GM18502 (cell line): Measurements from ENCODE around the gene ACVR2B.

Source experiments
- ATAC-seq: cut with Tn5 transposase; IDR thresholded peaks from one replicate; pipeline ENCODE4 v1.9.1; 2021; ENCODE audit warnings: mild to moderate bottlenecking; ENCODE audit not compliant: unreplicated experiment, poor library complexity

ACVR2B gene

DNA sequence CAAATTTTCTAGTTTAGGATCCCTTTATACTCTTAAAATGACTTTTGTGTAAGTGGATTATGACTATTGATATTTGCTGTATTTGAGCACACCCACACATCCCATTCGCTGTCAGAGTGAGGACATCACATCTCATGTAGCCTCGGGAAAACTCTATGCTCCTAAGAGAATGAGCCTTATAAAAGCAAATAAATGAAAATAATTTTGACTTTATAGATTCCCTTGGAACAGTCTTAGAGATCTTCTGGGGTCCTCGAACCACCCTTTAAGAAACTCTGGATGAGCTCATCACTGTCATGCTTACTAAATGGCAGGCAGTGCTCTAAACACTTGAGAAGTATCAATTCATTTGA, 26.4 kb downstream of the ACVR2B start:
- ATAC-seq, result no peak

DNA sequence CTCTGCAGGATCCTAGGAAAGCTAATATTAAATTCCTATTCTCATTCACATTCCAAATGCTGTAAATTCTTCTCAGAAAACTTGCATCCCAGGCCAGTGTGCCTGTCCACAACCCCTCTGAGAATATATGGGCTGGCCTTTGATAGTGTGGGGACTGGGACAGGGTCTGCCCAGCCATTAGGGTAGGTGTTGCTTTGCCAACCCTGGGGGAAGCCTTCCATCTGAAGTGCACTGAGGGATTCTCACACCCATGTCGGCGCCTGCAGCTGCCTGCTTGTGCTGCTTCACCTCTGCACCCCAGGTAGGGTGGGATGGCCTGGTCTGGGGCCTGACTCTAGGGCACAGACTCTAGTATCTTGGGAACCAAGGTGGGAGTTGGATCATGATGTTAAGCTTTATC, 27.2 kb downstream of the ACVR2B start:
- ATAC-seq, result no peak

GRCh38 chr3:38482951-38483350, 29.3 kb downstream of the ACVR2B start:
- no peak for ATAC-seq

DNA sequence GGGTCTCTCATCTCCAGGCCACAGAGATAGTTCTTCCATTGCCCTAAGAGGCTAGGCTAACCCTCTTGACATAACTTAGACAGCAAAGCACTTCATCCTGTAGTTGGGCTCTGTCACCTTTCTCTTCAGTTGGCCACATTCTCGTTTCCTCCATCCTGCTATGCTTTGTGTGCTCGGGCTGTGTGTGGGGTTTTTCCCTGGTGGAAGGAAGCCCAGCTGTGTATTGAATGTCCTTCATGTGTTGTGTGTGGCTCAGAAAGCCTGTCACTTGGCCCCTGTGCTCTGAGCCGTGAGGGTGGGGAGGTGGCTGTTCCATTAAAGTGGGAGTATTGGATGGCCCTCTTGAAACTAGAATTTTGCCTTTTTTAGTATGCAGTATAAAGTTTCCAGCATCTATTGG, 33.6 kb downstream of the ACVR2B start:
- peak; percentile 95 for ATAC-seq

GRCh38 chr3:38488949-38489348, 35.3 kb downstream of the ACVR2B start:
- ATAC-seq, result no peak

DNA sequence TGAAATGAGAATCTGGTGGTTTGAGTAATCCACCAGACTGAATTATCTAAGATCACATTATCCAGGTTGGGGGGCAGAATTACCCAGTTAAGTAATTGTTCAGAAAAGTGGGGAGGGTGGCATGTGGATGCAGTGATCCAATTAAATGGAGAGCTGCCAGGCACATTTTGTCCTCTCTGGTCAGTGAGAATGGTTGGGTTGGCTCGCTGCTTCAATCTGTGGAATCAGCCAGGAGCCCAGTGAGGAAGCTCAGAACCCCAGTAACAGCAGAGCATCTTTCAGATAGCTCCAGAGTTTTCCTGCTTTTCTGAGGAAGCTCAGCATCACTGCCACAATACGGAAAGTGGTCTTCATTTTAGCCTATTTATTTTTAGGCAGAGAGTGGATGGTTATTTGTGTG, 36.1 kb downstream of the ACVR2B start:
- ATAC-seq, result no peak

DNA sequence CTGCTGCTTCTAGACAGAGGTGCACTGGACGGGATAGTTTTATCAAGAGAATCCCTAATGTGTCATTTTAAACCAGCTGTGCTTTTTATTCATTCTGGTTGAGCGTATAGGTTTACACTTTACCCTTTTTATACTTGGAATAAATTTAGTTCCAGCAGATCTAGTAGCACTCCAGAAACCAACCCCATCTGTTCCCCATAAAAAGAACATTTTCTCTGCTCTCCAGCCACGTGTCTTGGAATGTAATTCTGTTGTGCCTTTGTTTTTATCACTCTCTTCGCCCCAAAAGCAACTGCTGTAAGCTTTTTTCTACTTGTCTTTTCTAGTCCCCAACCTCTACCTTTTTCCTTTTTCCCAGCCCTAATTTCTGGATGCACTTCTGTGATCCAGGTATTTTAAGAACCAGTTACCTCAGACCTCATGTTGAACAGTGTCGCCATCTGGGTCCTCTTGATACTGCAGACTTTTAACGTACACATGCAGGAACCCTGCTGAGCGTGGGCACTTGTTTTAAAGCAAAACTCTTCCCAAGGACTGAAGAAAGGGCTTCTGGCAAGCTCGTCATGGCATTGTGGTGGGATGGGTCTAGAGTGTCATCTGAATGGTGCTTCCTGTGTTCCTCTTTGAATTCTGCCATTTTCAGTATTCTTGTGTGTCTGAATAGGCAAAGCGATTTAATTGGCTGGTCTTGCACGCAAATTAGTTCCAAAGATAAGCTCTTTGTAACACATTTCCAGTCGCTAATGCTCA, 36.8 kb downstream of the ACVR2B start:
- ATAC-seq, result no peak

GRCh38 chr3:38491215-38491614, 37.5 kb downstream of the ACVR2B start:
- no peak for ATAC-seq

- no peak for ATAC-seq
Observed at GRCh38 chr3:38493031-38493430, 39.3 kb downstream of the ACVR2B start.

DNA sequence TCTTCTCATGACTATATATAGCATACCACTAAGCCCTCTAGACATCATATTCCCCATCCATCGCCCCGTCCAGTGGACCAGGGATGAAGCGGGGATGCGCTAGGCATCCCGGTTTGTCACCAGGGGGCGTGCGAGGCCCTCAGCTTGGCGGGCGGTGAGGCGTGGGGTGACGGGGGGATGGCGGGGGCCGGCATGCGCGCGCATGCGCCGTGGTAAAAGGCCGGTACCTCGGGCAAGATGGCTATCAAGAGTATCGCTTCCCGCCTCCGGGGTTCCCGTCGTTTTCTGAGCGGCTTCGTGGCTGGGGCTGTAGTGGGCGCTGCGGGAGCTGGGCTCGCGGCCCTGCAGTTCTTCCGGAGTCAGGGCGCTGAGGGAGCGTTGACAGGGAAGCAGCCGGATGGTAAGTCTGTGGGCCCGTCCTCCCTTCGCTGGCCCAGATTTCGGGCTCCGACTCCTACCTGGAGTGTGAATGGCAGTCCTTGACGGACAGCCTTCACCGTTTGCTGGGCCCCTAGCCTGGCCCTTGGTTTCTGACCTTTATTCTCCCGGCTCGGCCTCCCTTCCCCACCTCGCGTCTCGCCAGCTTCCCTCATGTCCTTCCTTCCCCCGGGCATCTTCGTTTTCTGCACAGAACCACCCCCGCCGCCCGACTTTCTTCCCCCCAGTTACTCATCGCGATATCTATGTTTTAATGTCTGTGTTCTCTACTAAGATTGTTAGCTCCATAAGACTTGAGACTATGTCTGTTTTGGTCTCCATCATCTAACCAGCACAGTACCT, 42.6 kb downstream of the ACVR2B start, which contains the start of gene EXOG:
Gene EXOG (plus strand): TSS at position 210 of the 780 bp plus-strand sequence. CDS start 28 bp downstream, at position 238.
- ATAC-seq, result peak; percentile 92

DNA sequence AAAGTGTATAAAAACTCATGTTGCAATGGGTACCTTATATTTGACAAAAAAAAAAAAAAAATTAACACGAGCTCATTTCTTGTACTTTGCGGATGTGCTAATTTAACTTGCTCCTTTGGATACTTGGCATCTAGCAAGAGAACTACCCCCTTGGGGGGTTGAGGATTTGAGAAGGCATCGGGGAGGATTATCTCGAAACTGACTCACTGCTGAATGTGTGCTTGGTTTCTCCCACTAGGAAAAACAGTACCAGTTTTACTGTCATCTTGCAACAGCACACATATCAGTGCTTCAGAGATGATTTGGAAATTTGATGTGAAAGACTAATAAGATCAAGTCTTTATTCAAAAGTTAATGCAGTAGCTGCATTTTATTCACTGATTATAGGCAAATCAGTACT, 43.3 kb downstream of the ACVR2B start:
- no peak for ATAC-seq

DNA sequence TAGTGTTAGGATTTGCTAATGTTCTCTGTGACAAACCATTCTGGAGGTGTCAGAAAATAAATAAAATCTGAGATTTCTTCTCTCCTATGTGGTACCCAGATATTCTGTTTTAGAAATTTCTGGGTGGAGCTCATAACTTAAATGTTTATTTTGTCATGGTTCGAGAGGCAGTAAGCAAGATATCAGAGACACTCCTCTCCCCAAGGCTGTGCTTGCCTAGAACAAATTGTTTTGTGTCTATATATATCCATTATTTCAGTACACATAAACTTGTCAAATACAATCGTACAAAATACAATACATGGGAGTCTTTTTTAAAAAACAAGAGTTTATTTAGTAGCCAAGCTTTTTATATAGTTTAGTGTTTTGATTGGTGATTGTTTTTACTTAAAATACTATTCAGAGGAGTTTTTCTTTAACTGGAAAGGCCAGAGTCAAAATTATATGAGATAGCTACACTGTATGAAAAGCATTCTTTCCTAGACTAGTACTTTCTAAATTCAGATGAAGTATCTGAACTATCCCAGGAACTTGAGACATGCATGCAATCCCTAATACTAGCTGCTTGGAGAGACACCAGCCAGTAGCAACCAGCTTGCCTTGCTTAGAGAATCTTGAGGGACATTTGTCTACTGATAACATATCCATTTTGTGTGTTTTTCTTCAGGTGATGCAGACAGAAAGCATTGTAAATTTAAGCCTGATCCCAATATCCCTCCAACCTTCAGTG, 47.2 kb downstream of the ACVR2B start:
- no peak for ATAC-seq

DNA sequence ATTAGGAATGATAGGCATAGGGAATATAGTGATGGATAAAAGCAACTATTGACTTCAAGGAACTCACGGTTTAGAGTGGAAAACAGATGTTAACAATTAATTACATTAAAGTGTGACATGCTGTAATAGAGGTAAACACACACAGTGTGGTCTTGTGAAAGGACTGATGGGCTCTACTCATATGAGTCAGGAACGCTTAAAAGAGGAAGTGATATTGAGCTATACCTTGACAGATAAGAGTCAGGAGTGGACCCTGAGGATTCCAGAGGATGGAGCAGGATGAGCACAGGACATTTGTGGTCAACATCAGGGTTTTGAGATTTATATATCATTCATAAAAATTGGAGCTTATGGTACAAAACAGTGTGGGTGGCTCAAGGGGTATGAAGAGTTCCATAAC, 53.4 kb downstream of the ACVR2B start:
- ATAC-seq, result peak; percentile 93

GRCh38 chr3:38509732-38510131, 56.0 kb downstream of the ACVR2B start:
- ATAC-seq, result no peak

DNA sequence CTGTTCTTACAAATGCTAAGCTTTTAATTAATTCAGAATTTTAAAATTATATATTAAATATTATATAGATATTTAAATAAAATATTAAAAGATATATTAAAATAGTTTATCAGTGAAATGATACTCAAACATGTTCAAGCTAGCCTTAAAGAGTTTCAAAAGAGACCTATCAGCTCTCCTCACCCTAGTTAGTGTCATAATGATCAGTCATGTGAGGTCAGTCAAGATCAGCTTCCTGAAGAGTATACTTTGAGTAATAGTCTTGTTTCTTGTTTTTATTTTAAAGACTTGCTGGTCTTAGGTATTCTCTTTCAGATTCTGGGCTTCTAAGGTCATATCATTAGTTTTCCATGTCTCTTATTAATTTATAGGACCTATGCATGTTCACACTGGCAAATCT, 56.9 kb downstream of the ACVR2B start:
- ATAC-seq, result no peak

- no peak for ATAC-seq
Observed at GRCh38 chr3:38511546-38511945, 57.9 kb downstream of the ACVR2B start.

DNA sequence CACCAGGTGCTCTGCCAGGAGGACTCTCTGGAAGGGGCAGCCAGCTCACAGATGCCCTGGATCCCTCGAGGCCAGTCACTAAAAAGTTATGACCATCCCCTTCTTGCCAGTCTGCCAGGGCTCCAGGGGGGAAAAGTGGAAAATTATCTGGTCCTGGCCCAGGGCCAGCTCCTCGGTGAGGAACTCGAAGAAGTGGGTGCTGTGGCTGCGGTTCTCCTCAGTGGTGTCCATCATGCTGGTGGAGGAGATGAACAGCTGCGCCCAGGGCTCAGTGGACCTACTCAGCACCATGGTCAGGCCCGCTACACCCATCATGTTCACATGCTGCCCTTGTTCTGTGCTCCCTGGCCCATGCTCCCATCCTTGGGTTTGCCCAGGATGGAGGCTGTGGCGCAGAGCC, 61.7 kb downstream of the ACVR2B start:
- no peak for ATAC-seq

DNA sequence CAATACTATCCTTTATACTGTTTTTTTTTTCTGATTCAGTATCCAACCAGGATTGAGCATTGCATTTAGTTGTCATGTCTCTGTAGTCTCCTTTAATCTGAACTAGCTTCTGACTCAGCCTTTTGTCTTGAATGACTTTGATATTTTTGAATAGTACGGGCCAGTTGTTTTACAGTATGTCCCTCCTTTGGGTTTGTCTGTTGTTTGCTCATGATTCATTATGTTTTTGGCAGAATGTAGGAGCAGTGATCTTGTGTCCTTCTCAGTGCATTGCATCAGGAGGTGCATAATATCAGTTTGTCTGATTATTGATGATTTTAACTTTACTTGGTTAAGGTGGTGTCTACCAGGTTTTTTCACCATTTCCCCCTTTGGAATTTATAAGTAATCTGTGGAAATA, 63.0 kb downstream of the ACVR2B start:
- ATAC-seq, result no peak

DNA sequence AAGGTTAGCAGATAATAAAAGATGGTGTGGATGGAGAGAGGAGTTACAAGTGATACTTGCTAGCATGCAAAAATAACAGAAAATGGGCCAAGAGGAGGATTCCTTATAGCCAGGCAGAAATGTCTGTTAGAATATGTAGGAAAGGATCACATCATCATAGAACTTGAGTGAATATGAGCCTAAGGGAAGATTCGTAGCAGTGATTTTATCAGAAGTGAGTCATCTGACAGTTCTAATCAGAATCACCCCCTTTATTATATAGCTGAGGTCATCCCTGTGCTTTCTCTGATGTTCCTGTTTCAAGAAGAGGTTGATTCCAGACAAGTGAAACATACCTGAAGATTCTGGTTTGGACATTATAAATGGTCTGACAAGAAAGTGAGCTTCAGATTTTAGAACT, 65.3 kb downstream of the ACVR2B start:
- no peak for ATAC-seq

GRCh38 chr3:38519651-38520050, 66.0 kb downstream of the ACVR2B start:
- ATAC-seq, result no peak

DNA sequence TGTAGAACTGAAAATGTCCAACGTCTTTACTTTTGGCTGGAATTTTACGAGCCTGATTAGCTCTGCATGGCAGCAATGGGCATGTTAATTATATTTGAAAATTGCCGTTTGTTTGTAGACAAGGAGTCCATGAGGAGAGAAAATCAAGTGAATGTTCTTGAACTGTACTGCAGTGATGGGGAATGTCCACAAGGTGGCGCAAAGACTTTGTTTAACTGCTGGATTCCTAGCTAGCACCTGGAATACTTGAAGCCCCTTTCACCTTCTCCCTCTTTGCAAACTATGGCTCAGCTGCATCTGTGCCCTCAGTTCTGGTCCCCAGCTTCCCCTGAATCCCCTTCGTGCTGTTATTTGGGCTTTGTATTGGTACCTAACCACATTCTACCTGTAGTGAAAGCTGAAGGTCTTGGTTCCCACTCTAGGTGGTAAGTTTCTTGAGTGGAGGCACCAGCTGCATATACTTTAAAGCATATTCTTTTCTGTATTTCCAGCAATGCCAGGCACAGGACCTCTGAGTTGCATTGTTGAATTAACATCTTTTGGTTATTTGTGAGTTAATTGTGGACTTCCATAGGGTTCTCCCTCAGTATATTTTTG, 67.8 kb downstream of the ACVR2B start:
- ATAC-seq, result no peak
